Measurements from ENCODE around the gene SAYSD1. TPM values are rescaled to one million over a fixed set of nuclear protein-coding genes. Genes with fewer than 3 reads are reported as not detected.

SAYSD1 gene
- total RNA-seq, 1 experiment from 2014 or later: 20.8 TPM

GRCh38 chr6:39061588-39061987, 53.4 kb downstream of the SAYSD1 start:
- ChIA-PET CTCF (interaction anchor here (1.1 kb wide), 1 partner anchor 30 kb away, joined by 3 read pairs; no protein-coding TSS in a partner anchor), POLR2A (interaction anchor here (0.6 kb wide), 1 partner anchor 358 kb away, joined by 6 read pairs; no protein-coding TSS in a partner anchor)
- TF ChIP-seq CTCF (IDR thresholded peaks at IDR 0.05; ENCODE audit: insufficient read depth in 1 of 2, low read depth in 1 of 2, low read length in 1 of 2, severe bottlenecking in 1 of 2, unreplicated experiment in 1 of 2): no peak
- intact Hi-C loops (cut with micrococcal nuclease; ENCODE audit: unreplicated experiment): loop anchor here (5.0 kb wide), 1 partner anchor 89 kb away; no protein-coding TSS in a partner anchor
- no TSS peak for BruUV-seq (replicated peaks)
- Mint-ChIP-seq H3K27ac (ENCODE audit: unreplicated experiment) (no peak overlapping the region), H3K9me3 (ENCODE audit: unreplicated experiment) (no peaks in the 10 kb centered on the region), H3K4me3 (ENCODE audit: unreplicated experiment) (no peak overlapping the region), H3K4me1 (ENCODE audit: low read depth, unreplicated experiment) (peaks cover 41% of the 10 kb centered on the region), H3K27me3 (ENCODE audit: insufficient read depth, unreplicated experiment) (no peaks in the 10 kb centered on the region), H3K36me3 (ENCODE audit: insufficient read depth, unreplicated experiment) (no peaks in the 10 kb centered on the region)
- Histone ChIP-seq H3K36me3 (ENCODE audit: control insufficient read depth, insufficient read depth, low read length) (no peaks in the 10 kb centered on the region), H3K4me3 (ENCODE audit: low read depth, low read length) (no peak overlapping the region), H3K27me3 (replicated peaks; ENCODE audit: control insufficient read depth, insufficient read depth, low read length) (no peaks in the 10 kb centered on the region), H3K9me3 (no peaks in the 10 kb centered on the region), H3K4me1 (peaks cover 43% of the 10 kb centered on the region)
- DNase-seq: no peak

DNA sequence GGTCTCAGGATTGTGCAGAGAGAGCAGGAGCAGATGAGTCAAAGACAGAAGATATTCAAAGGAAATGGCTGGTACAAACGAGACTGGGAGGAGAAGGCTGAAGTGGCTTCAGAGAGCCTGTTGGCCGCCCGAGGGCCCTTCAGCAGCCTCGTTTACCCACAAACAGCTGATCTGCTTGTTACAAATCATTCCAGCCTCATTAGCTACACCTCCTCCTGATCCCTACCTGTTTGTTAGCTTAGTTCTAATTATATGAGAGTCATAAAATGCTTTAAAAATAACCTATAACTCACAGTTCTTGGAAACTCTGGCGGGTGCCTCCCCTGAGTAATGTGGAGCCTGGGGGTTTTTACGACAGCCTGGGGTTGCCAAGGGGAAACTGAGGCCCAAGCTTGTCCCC, 53.8 kb downstream of the SAYSD1 start:
- Mint-ChIP-seq H3K4me1 (ENCODE audit: low read depth, unreplicated experiment) (peaks cover 41% of the 10 kb centered on the region), H3K27me3 (ENCODE audit: insufficient read depth, unreplicated experiment) (no peaks in the 10 kb centered on the region), H3K36me3 (ENCODE audit: insufficient read depth, unreplicated experiment) (no peaks in the 10 kb centered on the region), H3K4me3 (ENCODE audit: unreplicated experiment) (no peak overlapping the region), H3K9me3 (ENCODE audit: unreplicated experiment) (no peaks in the 10 kb centered on the region), H3K27ac (ENCODE audit: unreplicated experiment) (no peak overlapping the region)
- peaks cover 43% of the 10 kb centered on the region for H3K4me1 ChIP-seq
- POLR2A ChIA-PET: interaction anchor here (0.6 kb wide), 1 partner anchor 358 kb away, joined by 6 read pairs; no protein-coding TSS in a partner anchor
- H3K4me3 ChIP-seq (ENCODE audit: low read depth, low read length): no peak overlapping the region
- intact Hi-C loops (cut with micrococcal nuclease; ENCODE audit: unreplicated experiment): loop anchor here (5.0 kb wide), 1 partner anchor 89 kb away; no protein-coding TSS in a partner anchor
- CTCF ChIA-PET: interaction anchor here (1.1 kb wide), 1 partner anchor 31 kb away, joined by 3 read pairs; no protein-coding TSS in a partner anchor
- no peaks in the 10 kb centered on the region for H3K27me3 ChIP-seq (replicated peaks; ENCODE audit: control insufficient read depth, insufficient read depth, low read length)
- DNase-seq: no peak
- no TSS peak for BruUV-seq (replicated peaks)
- H3K36me3 ChIP-seq (ENCODE audit: control insufficient read depth, insufficient read depth, low read length): no peaks in the 10 kb centered on the region
- no peaks in the 10 kb centered on the region for H3K9me3 ChIP-seq
- no peak for TF ChIP-seq CTCF (IDR thresholded peaks at IDR 0.05; ENCODE audit: insufficient read depth in 1 of 2, low read depth in 1 of 2, low read length in 1 of 2, severe bottlenecking in 1 of 2, unreplicated experiment in 1 of 2)

DNA sequence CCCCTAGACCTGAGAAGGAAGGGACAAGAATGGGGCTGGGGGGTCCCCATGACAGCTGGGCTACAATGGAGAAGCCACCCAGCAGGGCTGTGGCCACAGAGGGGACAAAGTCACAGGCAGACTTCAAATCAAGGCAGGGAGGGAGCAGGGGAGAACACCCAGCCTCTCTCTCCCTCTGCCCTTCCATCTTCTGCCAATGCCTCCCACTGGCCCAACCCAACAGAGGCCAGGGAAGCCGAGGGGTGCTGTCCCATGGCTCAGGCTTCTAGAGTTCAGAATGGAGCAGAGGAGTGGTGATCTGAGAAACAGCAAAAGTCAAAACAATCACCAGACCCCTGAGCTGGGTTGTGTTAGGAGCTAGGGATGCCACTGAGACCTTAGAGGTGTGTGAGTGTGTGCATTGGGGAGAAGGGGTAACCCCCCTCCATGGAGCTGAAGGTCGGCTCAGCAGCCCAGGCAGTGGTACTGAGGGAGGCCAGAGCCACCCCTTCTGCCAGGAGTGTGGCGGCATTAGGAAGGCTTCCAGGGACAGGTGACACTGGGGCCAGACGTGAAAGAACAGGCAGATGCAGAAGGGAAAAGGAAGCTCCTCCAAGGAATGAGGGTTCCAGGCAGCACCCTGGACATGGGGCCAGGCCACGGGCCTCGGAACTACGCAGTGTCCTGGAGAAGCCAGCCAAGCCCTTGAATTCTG, 54.4 kb downstream of the SAYSD1 start:
- H3K27me3 Mint-ChIP-seq (ENCODE audit: insufficient read depth, unreplicated experiment): no peaks in the 10 kb centered on the region

More for the DNA sequence above, 54.4 kb downstream of the SAYSD1 start:
- Histone ChIP-seq H3K36me3 (ENCODE audit: control insufficient read depth, insufficient read depth, low read length) (no peaks in the 10 kb centered on the region), H3K4me3 (ENCODE audit: low read depth, low read length) (no peak overlapping the region), H3K4me1 (peaks cover 43% of the 10 kb centered on the region), H3K9me3 (no peaks in the 10 kb centered on the region), H3K27me3 (replicated peaks; ENCODE audit: control insufficient read depth, insufficient read depth, low read length) (no peaks in the 10 kb centered on the region)
- intact Hi-C loops (cut with micrococcal nuclease; ENCODE audit: unreplicated experiment): loop anchor here (5.0 kb wide), 1 partner anchor 88 kb away; no protein-coding TSS in a partner anchor
- no peak for TF ChIP-seq CTCF (IDR thresholded peaks at IDR 0.05; ENCODE audit: insufficient read depth in 1 of 2, low read depth in 1 of 2, low read length in 1 of 2, severe bottlenecking in 1 of 2, unreplicated experiment in 1 of 2)
- ChIA-PET POLR2A (no interaction called here), CTCF (interaction anchor here (1.1 kb wide), 1 partner anchor 31 kb away, joined by 3 read pairs; no protein-coding TSS in a partner anchor)
- no TSS peak for BruUV-seq (replicated peaks)
- Mint-ChIP-seq H3K27ac (ENCODE audit: unreplicated experiment) (no peak overlapping the region), H3K4me3 (ENCODE audit: unreplicated experiment) (no peak overlapping the region), H3K36me3 (ENCODE audit: insufficient read depth, unreplicated experiment) (no peaks in the 10 kb centered on the region), H3K4me1 (ENCODE audit: low read depth, unreplicated experiment) (peaks cover 41% of the 10 kb centered on the region), H3K9me3 (ENCODE audit: unreplicated experiment) (no peaks in the 10 kb centered on the region)
- DNase-seq: no peak

All from Caco-2 (cell line).